Skeletal muscle tissue (tissue), 4 donors: ENCODE measurements around the gene PFDN4. TPM values are rescaled to one million over a fixed set of nuclear protein-coding genes. Genes with fewer than 3 reads are reported as not detected.

Source experiments
- H3K27ac ChIP-seq: one replicate; pipeline ENCODE4 v1.7.0; 2013; ENCODE audit warnings: mild to moderate bottlenecking, low read depth, low read length, inconsistent platforms
- H3K27me3 ChIP-seq, 3 donors: one replicate each; pipeline ENCODE4 v1.7.0; 2013; ENCODE audit warnings: low read length in 3 of 3; ENCODE audit not compliant: control insufficient read depth in 3 of 3, insufficient read depth in 3 of 3
- H3K36me3 ChIP-seq, 3 donors: one replicate each; pipeline ENCODE4 v1.7.0; 2013; ENCODE audit warnings: low read length in 3 of 3; ENCODE audit not compliant: control insufficient read depth in 3 of 3, insufficient read depth in 3 of 3
- H3K4me1 ChIP-seq, 3 donors: one replicate each; pipeline ENCODE4 v1.7.0; 2013; ENCODE audit warnings: low read length in 3 of 3, mild to moderate bottlenecking in 3 of 3; ENCODE audit not compliant: control insufficient read depth in 3 of 3, insufficient read depth in 3 of 3
- H3K4me3 ChIP-seq, 3 donors: one replicate each; pipeline ENCODE4 v1.7.0; 2013; ENCODE audit warnings: low read length in 3 of 3
- H3K9ac ChIP-seq, 3 donors: one replicate each; pipeline ENCODE4 v1.7.0; 2013; ENCODE audit warnings: low read length in 3 of 3, mild to moderate bottlenecking in 3 of 3, moderate library complexity in 2 of 3, low read depth in 1 of 3
- H3K9me3 ChIP-seq, 3 donors: one replicate each; pipeline ENCODE4 v1.7.0; 2013; ENCODE audit warnings: low read length in 3 of 3; ENCODE audit not compliant: control insufficient read depth in 3 of 3
- total RNA-seq: library from RNA; depleted of rRNA; stranded (reverse); fragments of >200 nt; gene quantifications from one replicate; pipeline ENCODE4 v1.2.3, GENCODE V29; 2014
- donor health status: Osteomylitis.

Gene PFDN4
- total RNA-seq, 1 donor from 2014 or later = 26.6 TPM

DNA sequence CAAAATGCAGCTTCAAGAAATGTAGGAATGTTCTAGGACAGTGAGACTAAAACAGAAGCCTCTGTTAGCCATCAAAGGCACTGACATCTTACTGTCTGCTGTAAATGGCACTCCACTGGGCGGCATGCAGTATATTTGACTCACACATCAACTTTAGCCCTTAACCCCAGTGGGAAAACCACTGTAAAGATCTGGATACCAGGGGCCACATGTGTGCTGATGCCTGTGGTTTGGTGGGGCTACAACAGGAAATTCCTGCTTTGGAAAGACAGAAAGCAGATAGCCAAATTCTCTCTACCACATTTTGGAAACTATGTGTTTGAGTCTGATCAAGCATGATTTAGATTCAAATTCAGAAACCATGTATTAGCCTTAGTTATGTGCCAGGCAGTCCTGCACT lies 4.3 kb downstream of the PFDN4 start:
- Histone ChIP-seq H3K36me3 (peaks cover 0 to 10% (median 0%) of the 10 kb centered on the region in 3 donors), H3K27ac (no peak overlapping the region), H3K4me3 (no peak overlapping the region), H3K9me3 (no peaks in the 10 kb centered on the region), H3K4me1 (peaks cover 17 to 25% (median 24%) of the 10 kb centered on the region in 3 donors), H3K9ac (no peak overlapping the region), H3K27me3 (no peaks in the 10 kb centered on the region)

DNA sequence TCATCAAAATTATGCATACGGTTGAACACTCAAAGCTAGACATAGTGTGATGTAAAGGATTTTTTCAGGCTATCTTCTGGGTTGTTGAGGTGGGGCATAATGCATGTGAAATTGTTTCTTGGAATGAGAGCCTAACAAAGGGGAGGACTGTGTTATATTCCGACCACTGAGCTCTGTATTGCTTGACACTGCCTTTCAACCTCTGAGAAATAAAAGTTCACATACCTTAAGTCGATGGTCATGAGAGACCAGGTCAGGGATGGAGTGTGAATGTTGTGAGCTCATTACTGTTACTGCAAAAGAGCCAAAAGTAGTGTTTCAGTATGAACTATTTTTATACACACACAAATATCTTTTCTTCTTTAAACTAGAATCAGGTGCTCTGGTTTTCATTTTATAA lies 5.0 kb downstream of the PFDN4 start:
- Histone ChIP-seq H3K4me1 (peaks cover 17 to 25% (median 24%) of the 10 kb centered on the region in 3 donors), H3K27me3 (no peaks in the 10 kb centered on the region), H3K9me3 (no peaks in the 10 kb centered on the region), H3K9ac (no peak overlapping the region), H3K36me3 (peaks cover 0 to 10% (median 0%) of the 10 kb centered on the region in 3 donors), H3K4me3 (no peak overlapping the region), H3K27ac (no peak overlapping the region)

DNA sequence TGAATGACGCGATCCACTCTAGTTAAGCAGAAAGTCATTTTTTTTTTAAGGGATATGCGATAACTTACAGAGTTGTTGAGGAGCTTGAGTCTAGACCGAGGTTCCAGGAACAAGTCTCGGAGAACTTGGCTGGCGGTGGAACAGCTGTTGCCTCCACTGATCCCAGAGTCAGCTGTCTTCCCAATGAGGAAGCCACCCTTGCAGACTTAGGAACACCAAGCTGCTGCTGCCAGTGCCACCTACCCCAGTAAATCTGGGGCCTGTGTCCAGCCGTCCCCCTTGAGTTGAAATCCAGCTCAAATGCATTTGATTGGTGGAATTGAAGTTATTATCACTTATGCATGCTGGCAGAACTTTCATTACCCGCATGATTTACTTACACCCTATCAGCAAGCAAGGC lies 6.7 kb downstream of the PFDN4 start:
- H3K9me3 ChIP-seq = no peaks in the 10 kb centered on the region
- no peaks in the 10 kb centered on the region for H3K27me3 ChIP-seq
- H3K27ac ChIP-seq = no peak overlapping the region
- peaks cover 9 to 20% (median 15%) of the 10 kb centered on the region in 3 donors for H3K4me1 ChIP-seq
- H3K9ac ChIP-seq = no peak overlapping the region
- peaks cover 0 to 10% (median 0%) of the 10 kb centered on the region in 3 donors for H3K36me3 ChIP-seq
- H3K4me3 ChIP-seq = peak overlapping the region in 1 of 3 donors; percentile 33

DNA sequence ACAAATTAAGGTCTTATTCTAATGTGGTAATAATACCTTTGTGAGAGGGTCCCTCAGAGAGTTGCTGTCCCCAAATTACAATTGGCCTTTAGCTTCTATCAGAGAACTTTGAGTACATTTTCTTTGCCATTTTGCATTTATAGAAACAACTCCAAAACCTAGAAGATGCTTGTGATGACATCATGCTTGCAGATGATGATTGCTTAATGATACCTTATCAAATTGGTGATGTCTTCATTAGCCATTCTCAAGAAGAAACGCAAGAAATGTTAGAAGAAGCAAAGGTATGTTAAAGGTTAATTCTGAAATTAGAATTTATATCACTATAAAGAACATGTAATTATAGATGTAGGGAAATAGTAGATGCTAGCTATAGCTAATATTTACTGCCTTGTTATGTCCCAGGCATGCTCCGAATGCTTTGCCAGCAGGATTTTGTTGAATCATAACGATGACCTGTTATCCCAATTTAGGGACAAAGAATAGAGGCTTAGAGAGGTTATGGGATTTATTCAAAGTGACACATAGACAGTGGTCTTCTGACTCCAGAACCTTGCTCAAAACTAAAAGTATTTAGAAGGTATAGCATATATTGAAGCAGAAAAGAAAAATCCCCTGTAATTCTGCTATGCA lies 7.4 kb downstream of the PFDN4 start:
- Histone ChIP-seq H3K4me1 (peaks cover 3 to 17% (median 11%) of the 10 kb centered on the region in 3 donors), H3K27ac (no peak overlapping the region), H3K36me3 (peaks cover 0 to 10% (median 0%) of the 10 kb centered on the region in 3 donors), H3K27me3 (no peaks in the 10 kb centered on the region), H3K9ac (no peak overlapping the region), H3K4me3 (no peak overlapping the region), H3K9me3 (no peaks in the 10 kb centered on the region)

DNA sequence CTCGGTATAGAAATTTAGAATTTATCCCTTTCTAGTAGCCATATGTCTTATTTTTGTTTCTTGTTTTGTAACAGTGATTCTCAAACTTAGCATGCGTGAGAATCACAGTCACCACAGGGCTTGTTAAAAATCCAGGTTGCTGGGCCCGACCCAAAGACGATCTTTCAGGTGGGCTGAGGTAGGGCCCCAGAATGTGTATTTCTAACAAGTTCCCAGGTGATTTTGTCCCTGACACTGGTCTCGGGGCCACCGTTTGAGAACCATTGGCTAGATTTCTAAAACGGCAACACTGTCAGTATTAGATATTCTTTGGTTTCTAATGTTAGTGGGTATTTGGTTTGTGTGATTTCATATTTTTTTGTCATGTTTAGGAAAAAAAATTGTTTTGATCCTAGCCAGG lies 9.9 kb downstream of the PFDN4 start:
- peaks cover 12 to 28% (median 19%) of the 10 kb centered on the region in 3 donors for H3K4me1 ChIP-seq

DNA sequence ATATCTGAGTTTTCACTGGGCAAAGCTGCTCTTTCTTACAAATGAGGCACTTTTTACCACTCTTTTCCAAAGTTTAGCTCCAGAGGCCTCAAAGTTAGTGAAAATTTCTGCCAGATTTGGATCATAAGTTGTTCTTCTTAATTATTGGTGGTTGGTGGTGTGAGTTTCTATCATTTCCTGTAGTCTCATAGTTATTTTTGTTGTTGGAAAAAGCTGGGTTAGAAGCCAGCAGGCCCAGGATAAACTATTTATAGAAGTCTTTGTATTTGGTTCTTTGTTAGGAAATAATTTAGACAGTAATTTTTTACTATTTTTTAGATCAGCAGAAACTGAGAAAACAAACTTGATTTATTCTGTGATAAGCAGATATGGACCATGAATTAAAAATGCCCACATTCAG lies 10.6 kb downstream of the PFDN4 start:
- H3K27me3 ChIP-seq = no peaks in the 10 kb centered on the region
- H3K4me3 ChIP-seq = no peak overlapping the region
- peaks cover 0 to 7% (median 0%) of the 10 kb centered on the region in 3 donors for H3K36me3 ChIP-seq
- H3K4me1 ChIP-seq = peaks cover 12 to 25% (median 19%) of the 10 kb centered on the region in 3 donors
- H3K9me3 ChIP-seq = no peaks in the 10 kb centered on the region
- no peak overlapping the region for H3K27ac ChIP-seq
- H3K9ac ChIP-seq = no peak overlapping the region

More for the DNA sequence above, 9.9 kb downstream of the PFDN4 start:
- Histone ChIP-seq H3K27me3 (no peaks in the 10 kb centered on the region), H3K36me3 (peaks cover 0 to 7% (median 0%) of the 10 kb centered on the region in 3 donors), H3K4me3 (no peak overlapping the region), H3K27ac (no peak overlapping the region), H3K9ac (no peak overlapping the region), H3K9me3 (no peaks in the 10 kb centered on the region)

DNA sequence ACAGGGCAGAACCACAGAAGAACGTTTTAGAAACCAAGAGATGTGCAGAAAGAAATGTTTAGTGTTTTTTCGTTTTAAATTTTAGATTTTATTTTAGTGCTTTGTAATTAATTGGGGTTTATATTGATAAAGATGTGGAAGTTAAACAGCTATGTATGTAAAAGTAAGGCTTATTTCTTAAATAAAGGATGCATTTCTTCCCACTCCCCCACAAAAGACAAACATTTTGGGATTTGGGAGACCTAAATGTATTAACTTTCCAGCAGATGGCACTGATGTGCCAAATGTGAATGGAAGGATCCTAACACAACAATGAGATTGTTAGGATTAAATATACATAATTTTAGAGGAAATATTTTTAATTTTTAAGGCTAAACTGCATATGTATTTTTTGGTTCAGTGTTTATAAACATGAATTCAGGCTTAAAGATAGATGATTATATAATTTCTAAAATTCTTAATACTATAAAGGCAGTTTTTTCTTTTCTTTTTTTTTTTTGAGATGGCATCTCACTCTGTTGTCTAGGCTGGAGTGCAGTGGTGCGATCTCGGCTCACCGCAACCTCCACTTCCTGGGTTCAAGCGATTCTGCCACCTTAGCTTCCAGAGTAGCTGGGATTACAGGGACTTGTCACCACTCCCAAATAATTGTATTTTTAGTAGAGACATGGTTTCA lies 12.0 kb downstream of the PFDN4 start:
- no peak overlapping the region for H3K27ac ChIP-seq
- H3K4me3 ChIP-seq = no peak overlapping the region
- peaks cover 0 to 7% (median 0%) of the 10 kb centered on the region in 3 donors for H3K36me3 ChIP-seq

DNA sequence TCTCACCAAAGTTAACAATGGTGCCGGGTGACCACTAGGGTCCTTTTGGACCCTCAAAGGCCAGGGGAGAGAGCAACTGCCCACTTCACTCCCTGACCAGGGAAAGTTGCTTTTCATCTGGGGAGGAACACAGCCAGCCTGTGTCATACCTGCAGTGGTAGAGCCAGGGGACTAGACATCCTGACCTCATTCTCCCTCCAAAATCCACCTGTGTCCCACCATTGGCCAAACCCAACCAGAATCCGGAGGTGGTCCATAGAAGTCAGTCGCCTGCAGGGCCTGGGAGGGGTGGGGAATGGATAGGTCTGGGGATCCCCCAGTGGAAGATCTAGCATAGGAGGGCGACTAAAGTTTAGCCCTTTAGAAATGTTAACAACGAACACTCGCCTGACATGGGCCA lies 12.8 kb downstream of the PFDN4 start:
- Histone ChIP-seq H3K4me1 (peaks cover 9 to 15% (median 12%) of the 10 kb centered on the region in 3 donors), H3K27ac (no peak overlapping the region), H3K27me3 (no peaks in the 10 kb centered on the region), H3K36me3 (peaks cover 0 to 3% (median 0%) of the 10 kb centered on the region in 3 donors), H3K4me3 (no peak overlapping the region), H3K9ac (no peak overlapping the region), H3K9me3 (no peaks in the 10 kb centered on the region)

More for the DNA sequence above, 12.0 kb downstream of the PFDN4 start:
- H3K27me3 ChIP-seq = no peaks in the 10 kb centered on the region
- no peak overlapping the region for H3K9ac ChIP-seq
- peaks cover 12 to 21% (median 15%) of the 10 kb centered on the region in 3 donors for H3K4me1 ChIP-seq
- H3K9me3 ChIP-seq = no peaks in the 10 kb centered on the region

DNA sequence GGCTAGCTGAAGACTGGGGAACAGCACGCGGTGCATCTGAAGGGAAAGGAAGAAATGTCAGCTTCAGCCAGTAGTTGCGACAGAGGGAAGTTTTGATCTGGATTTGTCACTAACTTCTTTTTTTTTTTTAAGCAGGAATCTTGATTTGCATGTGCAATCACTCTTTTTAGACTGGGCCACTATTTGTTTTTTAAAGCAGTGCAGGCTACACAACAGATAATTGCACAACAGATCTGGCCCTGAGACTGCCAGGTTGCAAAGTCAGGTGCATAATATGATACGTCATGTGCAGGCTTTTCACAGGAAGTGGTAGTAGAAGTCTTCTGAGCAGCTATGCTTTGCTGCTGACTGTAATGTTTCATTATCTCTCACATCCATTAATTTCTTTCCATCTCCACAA lies 13.5 kb downstream of the PFDN4 start:
- H3K4me3 ChIP-seq = no peak overlapping the region
- H3K9ac ChIP-seq = no peak overlapping the region
- H3K9me3 ChIP-seq = no peaks in the 10 kb centered on the region
- no peak overlapping the region for H3K27ac ChIP-seq
- peaks cover 0 to 3% (median 0%) of the 10 kb centered on the region in 3 donors for H3K36me3 ChIP-seq
- peaks cover 9 to 15% (median 9%) of the 10 kb centered on the region in 3 donors for H3K4me1 ChIP-seq
- H3K27me3 ChIP-seq = no peaks in the 10 kb centered on the region
